ENCODE data around the gene SAPCD2.

- no peak for TF ChIP-seq CTCF (IDR thresholded peaks at IDR 0.05)
- no peak for TF ChIP-seq POLR2A (IDR thresholded peaks at IDR 0.05)
Measured at GRCh38 chr9:137023583-137023991, 46.8 kb downstream of the SAPCD2 start.

Data from uterus (tissue), 2 donors.